Stimulated activated CD4-positive, alpha-beta T cell treated with anti-CD3 and anti-CD28 coated beads, Interleukin-1b, Interleukin-23, amount 100 ng/mL, for 48 hours (primary cell): ENCODE data around the gene METTL9.
A peak's percentile ranks its signal among the peaks of the same experiment; 100 is the strongest.
"Not testable (repeated sequence)": the region's sequence is repeated elsewhere in the genome, so short reads cannot be mapped to it uniquely, and the experiment has no call there.

Experiments
- DNase-seq: peaks from one replicate; pipeline ENCODE4 v3.0.0-alpha.2; 2020

The METTL9 gene

DNA sequence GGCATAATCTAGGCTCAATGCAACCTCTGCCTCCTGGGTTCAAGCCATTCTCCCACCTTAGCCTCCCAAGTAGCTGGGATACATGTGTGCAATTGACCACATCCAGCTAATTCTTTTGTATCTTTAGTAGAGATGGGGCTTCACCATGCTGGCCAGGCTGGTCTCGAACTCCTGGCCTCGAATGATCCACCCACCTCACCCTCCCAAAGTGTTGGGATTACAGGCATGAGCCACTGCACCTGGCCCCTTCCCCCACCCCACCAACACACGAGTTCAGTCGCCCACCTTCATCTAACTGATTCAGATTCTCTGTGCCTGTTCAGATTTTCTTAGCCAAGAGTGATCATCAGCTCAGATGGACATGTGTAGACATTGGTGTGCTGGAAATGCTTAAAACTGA lies 25.0 kb upstream of the METTL9 start:
- no peak for DNase-seq

GRCh38 chr16:21576323-21576722 lies 23.1 kb upstream of the METTL9 start:
- not testable (repeated sequence) for DNase-seq

GRCh38 chr16:21577487-21577886 lies 21.9 kb upstream of the METTL9 start:
- not testable (repeated sequence) for DNase-seq

GRCh38 chr16:21578311-21578710 lies 21.1 kb upstream of the METTL9 start:
- DNase-seq: not testable (repeated sequence)

DNA sequence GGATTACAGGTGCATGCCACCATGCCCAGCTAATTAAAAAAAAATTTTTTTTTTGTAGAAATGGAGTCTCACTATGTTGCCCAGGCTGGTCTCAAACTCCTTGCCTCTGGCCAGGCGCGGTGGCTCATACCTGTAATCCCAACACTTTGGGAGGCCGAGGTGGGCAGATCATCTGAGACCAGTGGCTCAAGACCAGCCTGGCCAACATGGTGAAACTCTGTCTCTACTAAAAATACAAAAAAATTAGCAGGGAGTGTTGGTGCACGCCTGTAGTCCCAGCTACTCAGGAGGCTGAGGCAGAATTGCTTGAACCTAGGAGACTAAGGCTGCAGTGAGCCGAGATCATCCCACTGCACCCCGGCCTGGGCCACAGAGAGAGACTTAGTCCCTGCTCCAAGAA lies 19.2 kb upstream of the METTL9 start:
- not testable (repeated sequence) for DNase-seq

- no peak for DNase-seq
Measured at GRCh38 chr16:21580807-21581206, 18.6 kb upstream of the METTL9 start.

GRCh38 chr16:21584817-21585216 lies 14.6 kb upstream of the METTL9 start:
- no peak for DNase-seq

GRCh38 chr16:21588593-21588992 lies 10.8 kb upstream of the METTL9 start:
- not testable (repeated sequence) for DNase-seq

GRCh38 chr16:21589551-21589950 lies 9.8 kb upstream of the METTL9 start:
- DNase-seq: no peak

GRCh38 chr16:21590287-21590686 lies 9.1 kb upstream of the METTL9 start:
- no peak for DNase-seq

- no peak for DNase-seq
Measured at GRCh38 chr16:21590796-21591195, 8.6 kb upstream of the METTL9 start.

- DNase-seq: no peak
Measured at GRCh38 chr16:21592191-21592590, 7.2 kb upstream of the METTL9 start.

DNA sequence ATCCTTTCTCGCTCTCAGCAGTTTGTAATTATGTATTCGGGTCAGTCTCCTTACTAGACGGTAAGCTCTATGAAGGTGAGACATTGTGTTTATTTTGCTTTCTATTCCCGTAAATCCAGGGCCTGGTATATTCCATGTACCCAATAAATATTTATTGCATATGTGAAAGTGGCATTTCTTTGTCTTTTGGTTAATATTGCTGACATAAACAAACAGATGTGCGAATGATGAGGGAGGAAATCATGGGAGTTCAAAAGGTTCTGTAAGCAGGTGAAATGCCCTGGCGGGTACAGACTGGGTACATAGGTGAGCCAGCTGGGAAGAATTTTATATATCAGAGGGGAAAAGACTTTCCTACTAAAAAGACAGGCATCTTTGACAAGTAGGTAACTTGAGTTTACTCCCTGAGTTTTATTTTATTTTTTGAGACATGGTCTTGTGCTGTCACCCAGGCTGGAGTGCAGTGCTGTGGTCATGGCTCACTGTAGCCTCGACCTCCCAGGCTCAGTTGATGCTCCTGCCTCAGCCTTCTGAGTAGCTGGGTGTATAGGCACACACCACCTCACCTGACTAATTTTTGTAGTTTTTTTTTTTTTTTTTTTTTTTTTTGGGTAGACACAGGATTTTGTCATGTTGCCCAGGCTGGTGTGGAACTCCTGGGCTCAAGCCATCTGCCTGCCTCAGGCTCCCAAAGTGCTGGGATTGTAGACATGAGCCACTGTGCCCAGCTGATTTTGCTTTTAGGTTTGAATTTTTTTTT lies 5.7 kb upstream of the METTL9 start:
- DNase-seq: no peak

GRCh38 chr16:21597561-21598030 lies 1.8 kb upstream of the METTL9 start:
- DNase-seq: no peak

DNA sequence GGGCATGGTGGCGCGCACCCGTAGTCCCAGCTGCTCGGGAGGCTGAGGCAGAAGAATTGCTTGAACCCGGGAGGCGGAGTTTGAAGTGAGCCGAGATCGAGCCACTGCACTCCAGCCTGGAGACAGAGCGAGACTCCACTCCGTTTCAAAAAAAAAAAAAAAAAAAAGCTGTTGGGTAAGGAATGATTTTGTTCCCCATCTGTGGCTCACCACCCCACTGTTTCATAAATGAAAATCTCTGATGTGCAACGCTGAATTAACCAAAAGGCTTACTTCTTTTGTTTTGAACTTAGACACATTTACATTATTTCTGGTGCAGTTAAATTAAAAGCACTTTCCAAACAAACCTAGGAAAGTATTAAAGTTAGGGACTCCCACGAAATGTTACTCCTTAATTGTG lies 1.2 kb upstream of the METTL9 start:
- no peak for DNase-seq

DNA sequence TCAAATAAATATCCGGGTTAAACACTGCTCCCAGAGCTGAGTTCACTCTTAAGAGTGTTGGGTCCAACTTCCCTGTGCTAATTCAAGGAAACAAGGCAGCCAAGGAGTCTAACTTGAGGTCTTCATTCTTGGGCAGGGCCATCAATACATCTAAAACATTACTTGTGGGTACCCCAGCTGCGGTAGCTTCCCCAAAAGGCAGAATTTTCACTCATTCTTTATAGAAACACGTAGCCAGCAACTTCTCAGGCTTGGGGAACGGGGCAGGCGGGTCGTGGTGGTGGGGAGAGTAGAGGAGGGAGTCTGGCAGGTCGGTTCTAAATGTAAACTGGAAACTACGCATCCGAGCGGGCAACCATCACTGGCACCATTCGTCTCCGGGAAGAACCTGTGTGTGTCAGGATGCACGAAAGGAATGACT lies 666 bp upstream of the METTL9 start:
- DNase-seq: peak; percentile 19

GRCh38 chr16:21600031-21600773 lies 825 bp downstream of the METTL9 start:
- DNase-seq: no peak

- DNase-seq: no peak
Measured at GRCh38 chr16:21602785-21603184, 3.4 kb downstream of the METTL9 start.

- DNase-seq: no peak
Measured at GRCh38 chr16:21603928-21604327, 4.6 kb downstream of the METTL9 start.

- not testable (repeated sequence) for DNase-seq
Measured at GRCh38 chr16:21605848-21606247, 6.5 kb downstream of the METTL9 start.

DNA sequence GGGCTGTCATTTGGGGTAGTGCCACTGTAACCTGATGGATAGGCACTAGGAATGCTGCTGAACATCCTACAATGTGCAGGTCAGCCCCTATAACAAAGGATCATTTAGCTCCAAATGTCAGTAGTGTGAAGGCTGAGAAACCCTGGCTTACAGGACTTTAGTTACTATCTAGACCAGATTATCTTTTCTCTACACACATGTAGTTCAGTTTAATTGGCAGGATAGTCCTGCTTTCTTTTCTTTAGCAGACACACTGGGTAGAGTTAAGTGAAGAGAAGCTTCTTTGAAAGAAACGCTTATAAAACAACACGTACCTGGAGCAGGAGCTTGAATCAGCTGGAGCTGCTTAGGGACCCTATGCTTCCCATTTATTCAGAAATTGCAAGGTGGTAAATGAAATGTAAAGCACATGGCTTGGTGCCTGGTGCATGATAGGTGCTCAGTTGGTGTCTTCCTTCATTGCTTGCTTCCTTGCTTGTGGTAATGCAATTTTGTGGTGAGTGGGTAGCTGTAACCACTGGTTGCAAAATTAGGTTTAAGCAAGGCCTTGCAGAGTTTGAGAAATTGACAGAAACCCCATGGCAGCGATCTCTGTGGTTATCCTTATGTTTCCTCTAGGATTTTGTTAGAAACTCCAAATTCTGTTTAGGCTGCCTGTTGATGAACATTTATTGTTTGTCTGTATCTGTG lies 9.4 kb downstream of the METTL9 start:
- DNase-seq: no peak

DNA sequence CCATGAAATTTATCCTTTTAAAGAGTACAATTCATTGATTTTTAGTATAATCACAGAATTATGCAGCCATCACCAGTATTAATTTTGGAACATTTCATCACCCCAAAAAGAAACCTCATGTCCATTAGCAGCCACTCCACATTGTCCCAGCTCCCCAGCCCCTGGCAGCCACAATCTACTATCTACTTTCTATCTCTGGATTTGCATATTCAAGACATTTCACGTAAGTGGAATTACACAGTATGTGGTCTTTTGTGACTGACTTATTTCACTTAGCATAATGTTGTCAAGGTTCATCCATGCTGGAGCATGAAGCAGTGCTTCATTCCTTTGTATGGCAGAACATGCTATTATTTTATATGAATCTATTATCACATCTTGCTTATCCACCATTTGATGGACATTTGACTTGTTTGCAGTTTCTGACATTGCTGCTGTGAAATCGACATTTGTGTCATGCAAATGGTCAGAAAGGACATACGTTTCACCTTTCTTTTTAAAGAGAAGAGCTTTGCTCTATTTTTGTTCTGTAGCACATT lies 10.7 kb downstream of the METTL9 start:
- DNase-seq: no peak

- DNase-seq: no peak
Measured at GRCh38 chr16:21610766-21611165, 11.4 kb downstream of the METTL9 start.
